ENCODE measurements around the gene EDAR.

- TF ChIP-seq CTCF (IDR thresholded peaks at IDR 0.05) (no peak), POLR2A (IDR thresholded peaks at IDR 0.05) (no peak), POLR2AphosphoS5 (IDR thresholded peaks at IDR 0.05) (no peak)
Observed at GRCh38 chr2:108920686-108921085, 68.3 kb downstream of the EDAR start.

All from upper lobe of left lung (tissue), 4 donors.